Activated naive CD4-positive, alpha-beta T cell treated with anti-CD3 and anti-CD28 coated beads for 36 hours (primary cell): ENCODE measurements around the gene CCDC188. TPM values are rescaled to one million over a fixed set of nuclear protein-coding genes. Genes with fewer than 3 reads are reported as not detected.
A peak's percentile ranks its signal among the peaks of the same experiment; 100 is the strongest.

Experiments
- CTCF ChIA-PET: fragments of 350-600 bp; sonication (Branson Sonifier 250); formaldehyde crosslinking; loops from one replicate; lab custom pipeline; 2021; ENCODE audit warnings: antibody characterized with exemption; lab: Charles Lee
- DNase-seq: peaks from one replicate; pipeline ENCODE4 v3.0.0-alpha.2; 2020
- H3K27ac Mint-ChIP-seq: one replicate; pipeline ENCODE4 v1.8.0; 2021; ENCODE audit warnings: mild to moderate bottlenecking, mixed read lengths
- H3K27me3 Mint-ChIP-seq: one replicate; pipeline ENCODE4 v1.8.0; 2021; ENCODE audit warnings: low read depth, mixed read lengths
- H3K36me3 Mint-ChIP-seq: one replicate; pipeline ENCODE4 v1.8.0; 2021; ENCODE audit warnings: low read depth, mixed read lengths
- H3K4me1 Mint-ChIP-seq: one replicate; pipeline ENCODE4 v1.8.0; 2021; ENCODE audit warnings: low read depth, mixed read lengths
- H3K4me3 Mint-ChIP-seq: one replicate; pipeline ENCODE4 v1.8.0; 2021; ENCODE audit warnings: mild to moderate bottlenecking, moderate library complexity, mixed read lengths
- H3K9me3 Mint-ChIP-seq: one replicate; pipeline ENCODE4 v1.8.0; 2021; ENCODE audit warnings: mixed read lengths
- intact Hi-C: fragments of 100-400 bp; cut with micrococcal nuclease; formaldehyde crosslinking; loops from one replicate; pipeline ENCODE4 v1.15.1; 2023
- microRNA-seq: library from miRNA; unstranded; fragments of <30 nt; microRNA quantifications from one replicate; pipeline ENCODE4 v1.2.0, GENCODE V29; 2022; ENCODE audit warnings: borderline microRNAs expressed, borderline replicate concordance
- total RNA-seq, 2 experiments: library from RNA; stranded (reverse); gene quantifications; one replicate each; pipeline ENCODE4 v1.2.3, GENCODE V29; 2021

The CCDC188 gene
- total RNA-seq, 2 experiments from 2014 or later = not detected

DNA sequence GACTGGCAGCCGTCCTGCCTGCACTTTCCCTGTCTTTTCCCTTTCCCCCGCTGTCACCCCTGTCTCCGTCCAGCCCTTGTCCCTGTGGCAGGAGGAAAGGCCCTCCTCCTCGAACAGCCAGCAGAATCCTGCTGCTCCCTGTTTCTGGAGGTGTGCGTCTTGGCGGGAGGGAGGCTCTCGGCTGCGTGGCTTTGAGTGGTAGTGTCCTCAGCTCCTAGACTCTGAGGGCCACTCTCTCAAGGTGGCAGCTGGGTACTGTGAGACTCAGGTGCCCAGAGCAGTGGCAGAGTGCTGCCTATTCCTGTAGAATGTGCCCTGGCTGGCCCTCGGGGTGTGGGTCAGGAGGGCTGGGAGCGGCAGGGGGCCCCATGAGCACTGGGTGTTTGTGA, 44.0 kb downstream of the CCDC188 start:
- Mint-ChIP-seq H3K27ac (no peak overlapping the region), H3K27me3 (no peaks in the 10 kb centered on the region), H3K9me3 (no peaks in the 10 kb centered on the region), H3K4me1 (peaks cover 15% of the 10 kb centered on the region), H3K4me3 (no peak overlapping the region), H3K36me3 (peaks cover 13% of the 10 kb centered on the region)
- intact Hi-C loops = no loop called here
- CTCF ChIA-PET = no interaction called here
- DNase-seq = no peak

DNA sequence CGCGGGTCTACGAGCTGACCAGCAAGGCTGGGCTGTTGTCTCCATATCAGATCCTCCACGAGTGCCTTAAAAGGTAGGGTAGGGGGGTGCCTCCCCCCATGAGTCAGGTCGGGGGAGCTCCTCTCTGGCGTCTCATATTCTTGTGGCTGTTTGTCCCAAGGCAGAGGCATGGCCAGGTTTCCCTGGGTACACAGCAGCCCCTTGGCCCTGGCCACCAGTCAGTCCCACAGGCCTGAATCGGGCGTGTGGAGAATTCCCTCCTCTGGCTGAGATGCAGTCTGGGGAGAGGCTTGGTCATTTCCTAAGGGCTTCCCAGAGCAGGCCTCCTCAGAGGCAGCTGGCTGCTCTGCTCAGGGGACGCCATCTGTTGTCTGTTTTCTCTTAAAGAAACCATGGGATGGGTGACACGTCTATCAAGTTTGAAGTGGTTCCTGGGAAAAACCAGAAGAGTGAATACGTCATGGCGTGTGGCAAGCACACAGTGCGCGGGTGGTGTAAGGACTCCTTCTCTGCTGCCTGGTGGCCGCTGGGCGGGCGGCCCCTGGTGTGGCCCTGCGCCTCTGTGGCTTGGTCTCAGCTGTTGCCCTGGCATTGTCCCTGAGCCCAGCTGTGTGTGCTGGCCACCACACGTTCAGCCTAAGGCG, 44.5 kb downstream of the CCDC188 start:
- H3K4me3 Mint-ChIP-seq = no peak overlapping the region
- DNase-seq = no peak
- peaks cover 13% of the 10 kb centered on the region for H3K36me3 Mint-ChIP-seq
- H3K9me3 Mint-ChIP-seq = no peaks in the 10 kb centered on the region
- peaks cover 16% of the 10 kb centered on the region for H3K4me1 Mint-ChIP-seq
- H3K27ac Mint-ChIP-seq = no peak overlapping the region
- CTCF ChIA-PET = no interaction called here
- no peaks in the 10 kb centered on the region for H3K27me3 Mint-ChIP-seq
- intact Hi-C loops = no loop called here

DNA sequence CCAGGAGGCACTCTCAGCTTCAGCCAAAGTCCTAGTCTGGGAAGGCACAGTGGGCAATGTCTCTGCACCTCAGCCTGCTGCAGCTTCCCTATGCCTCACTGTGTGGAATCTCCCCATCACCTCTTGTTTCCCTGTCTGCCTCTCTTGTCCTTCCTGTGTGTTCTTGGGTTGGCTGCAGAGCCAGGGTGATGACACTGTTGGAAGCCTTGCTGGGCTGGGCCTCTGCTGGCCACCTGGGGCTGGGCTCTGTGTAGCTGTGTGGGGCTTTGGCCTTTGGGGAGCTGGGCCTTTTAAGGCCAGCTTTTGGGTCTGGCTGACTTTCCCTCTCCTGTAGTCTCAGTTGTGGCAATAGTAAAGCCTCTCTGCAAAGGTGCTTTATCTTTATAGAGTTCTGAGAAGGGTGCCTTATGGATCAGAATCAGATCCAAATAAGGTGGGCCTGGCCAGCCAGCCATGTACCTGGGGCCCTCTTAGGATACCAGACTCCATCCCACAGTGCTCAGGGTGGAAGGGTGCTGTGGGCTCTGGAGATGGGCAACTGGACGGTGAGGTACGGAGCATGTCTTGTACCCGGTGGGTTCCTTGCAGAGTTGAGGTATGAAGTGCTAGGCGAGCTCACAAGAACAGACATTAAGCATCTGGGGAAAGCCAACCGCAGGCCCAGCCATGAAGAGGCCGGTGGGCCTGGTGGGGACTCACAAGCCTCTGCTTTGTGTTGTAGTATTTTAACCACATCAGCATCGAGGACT, 45.2 kb downstream of the CCDC188 start:
- Mint-ChIP-seq H3K36me3 (peaks cover 13% of the 10 kb centered on the region), H3K27me3 (no peaks in the 10 kb centered on the region), H3K4me1 (peaks cover 17% of the 10 kb centered on the region), H3K4me3 (no peak overlapping the region), H3K9me3 (no peaks in the 10 kb centered on the region), H3K27ac (peak overlapping the region; percentile 21)
- intact Hi-C loops = no loop called here
- CTCF ChIA-PET = no interaction called here
- DNase-seq = no peak

DNA sequence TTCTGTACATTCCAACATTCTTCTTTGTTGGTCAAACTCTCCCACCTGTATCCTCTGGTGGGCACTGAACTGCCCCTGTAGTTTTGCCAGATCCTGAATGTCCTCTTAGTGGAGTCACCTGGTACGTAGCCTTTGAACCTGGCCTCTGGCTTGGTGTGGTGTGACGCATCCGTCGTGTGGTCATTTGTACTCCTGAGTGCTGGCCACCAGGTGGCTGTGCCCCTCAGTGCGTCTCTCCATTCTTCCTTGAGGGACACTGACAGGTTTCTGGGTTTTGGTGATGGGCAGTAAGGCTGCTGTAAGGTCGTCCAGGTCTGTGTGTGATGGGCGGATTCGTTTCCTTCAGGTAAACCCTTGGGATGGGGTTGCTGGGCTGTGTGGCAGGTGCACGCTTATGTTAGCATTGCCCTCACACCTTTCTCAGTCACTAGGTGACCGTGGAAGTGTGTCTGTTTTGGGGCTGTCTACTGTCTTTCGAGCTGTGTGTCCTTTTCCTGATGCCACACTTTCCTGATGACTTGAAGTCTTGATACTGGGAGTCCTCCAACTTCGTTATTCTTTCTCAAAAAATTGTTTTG, 48.6 kb downstream of the CCDC188 start:
- Mint-ChIP-seq H3K36me3 (peaks cover 27% of the 10 kb centered on the region), H3K4me1 (peaks cover 46% of the 10 kb centered on the region), H3K9me3 (no peaks in the 10 kb centered on the region)

DNA sequence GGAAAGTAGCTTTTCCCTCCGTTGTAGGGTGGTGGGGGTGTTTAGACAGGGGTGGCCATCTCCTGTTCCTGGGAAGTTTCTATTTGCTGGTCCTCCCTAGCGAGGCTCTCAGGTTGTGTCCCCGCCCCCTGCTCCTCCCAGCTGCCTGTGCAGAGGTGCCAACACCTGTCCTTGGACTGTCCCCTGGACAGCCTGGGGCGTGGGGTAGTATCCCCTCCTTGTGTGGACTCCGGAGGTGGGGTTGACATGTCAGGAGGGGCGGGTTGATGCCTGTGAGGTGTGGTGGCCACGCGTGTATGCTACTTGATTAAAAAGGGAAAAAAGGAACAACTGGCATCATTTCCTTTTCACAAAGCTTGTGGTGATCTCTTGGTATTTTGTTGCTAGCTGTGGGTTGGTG, 49.2 kb downstream of the CCDC188 start:
- peaks cover 32% of the 10 kb centered on the region for H3K36me3 Mint-ChIP-seq
- intact Hi-C loops = no loop called here
- no peaks in the 10 kb centered on the region for H3K27me3 Mint-ChIP-seq
- H3K4me3 Mint-ChIP-seq = no peak overlapping the region
- H3K4me1 Mint-ChIP-seq = peaks cover 49% of the 10 kb centered on the region
- H3K27ac Mint-ChIP-seq = peak overlapping the region; percentile 58
- no peaks in the 10 kb centered on the region for H3K9me3 Mint-ChIP-seq
- CTCF ChIA-PET = interaction anchor here (1.1 to 1.4 kb wide), 2 partner anchors 10 to 15 kb away, joined by 5 to 6 read pairs; partner anchors contain the start of gene TRMT2A
- no peak for DNase-seq

More for the DNA sequence above, 48.6 kb downstream of the CCDC188 start:
- Mint-ChIP-seq H3K27ac (peak overlapping the region; percentile 4), H3K27me3 (no peaks in the 10 kb centered on the region), H3K4me3 (no peak overlapping the region)
- intact Hi-C loops = no loop called here
- CTCF ChIA-PET = interaction anchor here (1.1 to 1.4 kb wide), 2 partner anchors 9 to 15 kb away, joined by 5 to 6 read pairs; partner anchors contain the start of gene TRMT2A
- no peak for DNase-seq

DNA sequence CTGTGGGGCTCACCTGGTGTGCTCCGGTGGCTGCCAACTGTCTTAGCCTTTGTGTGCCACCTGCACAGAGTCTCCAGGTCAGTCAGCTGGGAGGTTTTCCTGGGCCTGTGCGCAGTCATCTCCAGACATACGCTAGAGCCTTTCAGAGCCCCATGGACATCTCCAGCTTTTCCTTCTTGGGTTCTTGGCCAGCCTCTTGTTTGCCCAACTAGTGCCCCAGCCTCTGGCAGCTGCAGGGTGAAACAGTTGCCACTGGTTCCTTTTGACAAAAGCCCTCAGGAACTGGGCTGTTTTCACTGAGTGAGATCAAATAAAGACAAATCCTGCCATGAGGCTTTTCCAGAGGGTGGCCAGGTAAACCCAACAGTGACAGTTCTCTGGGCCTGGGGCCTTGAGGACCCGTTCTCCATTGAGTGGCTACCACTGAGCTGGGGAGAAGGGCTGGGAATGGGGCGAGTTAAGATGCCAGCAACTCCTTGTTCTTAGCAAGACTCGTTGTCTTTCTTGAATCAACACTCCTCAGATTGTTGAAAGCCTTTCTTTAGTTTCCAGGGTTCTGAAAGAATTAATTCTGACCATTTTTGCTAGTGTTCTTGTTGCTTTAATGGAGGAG, 51.6 kb downstream of the CCDC188 start:
- Mint-ChIP-seq H3K36me3 (peaks cover 54% of the 10 kb centered on the region), H3K4me3 (no peak overlapping the region), H3K9me3 (no peaks in the 10 kb centered on the region), H3K27ac (peak overlapping the region; percentile 86), H3K4me1 (peaks cover 69% of the 10 kb centered on the region), H3K27me3 (no peaks in the 10 kb centered on the region)
- CTCF ChIA-PET = interaction anchor here (1.3 kb wide), 1 partner anchor 12 kb away, joined by 7 read pairs; no protein-coding TSS in a partner anchor
- intact Hi-C loops = no loop called here
- no peak for DNase-seq

Small RNA genes lying within 50 kb of the gene (microRNA-seq; reads per million reads assigned to microRNA genes)
- not detected for gene MIR6816

Other genes starting within 250 kb of the CCDC188 start
- gene COMT, start 209.3 kb downstream of the CCDC188 start, total RNA-seq = 10 to 100 TPM; 53.7 to 56.8 TPM
- 10 to 100 TPM; 22.9 to 23.6 TPM for gene TXNRD2, start 209.2 kb downstream of the CCDC188 start, total RNA-seq
- 1 to 10 TPM; 2.0 to 2.6 TPM for gene ARVCF, start 134.2 kb downstream of the CCDC188 start, total RNA-seq
- gene TANGO2, start 129.9 kb downstream of the CCDC188 start, total RNA-seq = 10 to 100 TPM; 16.0 to 19.0 TPM
- gene DGCR8, start 70.8 kb downstream of the CCDC188 start, total RNA-seq = 10 to 100 TPM; 29.8 to 36.5 TPM
- 100 to 1,000 TPM; 445 to 455 TPM for gene RANBP1, start 35.0 kb downstream of the CCDC188 start, total RNA-seq
- 10 to 100 TPM; 51.8 to 57.9 TPM for gene TRMT2A, start 33.8 kb downstream of the CCDC188 start, total RNA-seq
- 10 to 100 TPM; 26.4 to 31.3 TPM for gene ZDHHC8, start 19.3 kb downstream of the CCDC188 start, total RNA-seq
- gene RTN4R, start 117.3 kb upstream of the CCDC188 start, total RNA-seq = 1 to 10 TPM; 2.1 to 2.5 TPM
- 10 to 100 TPM; 21.5 TPM for gene DGCR6L, start 169.0 kb upstream of the CCDC188 start, total RNA-seq
- gene ZNF74, start 243.1 kb upstream of the CCDC188 start, total RNA-seq = 1 to 10 TPM; 7.9 to 8.0 TPM